Measurements from ENCODE around the gene BICDL2. TPM values are rescaled to one million over a fixed set of nuclear protein-coding genes. Genes with fewer than 3 reads are reported as not detected.
A peak's percentile ranks its signal among the peaks of the same experiment; 100 is the strongest.

BICDL2 gene
- total RNA-seq, 2 experiments from 2014 or later = 1.6 TPM

DNA sequence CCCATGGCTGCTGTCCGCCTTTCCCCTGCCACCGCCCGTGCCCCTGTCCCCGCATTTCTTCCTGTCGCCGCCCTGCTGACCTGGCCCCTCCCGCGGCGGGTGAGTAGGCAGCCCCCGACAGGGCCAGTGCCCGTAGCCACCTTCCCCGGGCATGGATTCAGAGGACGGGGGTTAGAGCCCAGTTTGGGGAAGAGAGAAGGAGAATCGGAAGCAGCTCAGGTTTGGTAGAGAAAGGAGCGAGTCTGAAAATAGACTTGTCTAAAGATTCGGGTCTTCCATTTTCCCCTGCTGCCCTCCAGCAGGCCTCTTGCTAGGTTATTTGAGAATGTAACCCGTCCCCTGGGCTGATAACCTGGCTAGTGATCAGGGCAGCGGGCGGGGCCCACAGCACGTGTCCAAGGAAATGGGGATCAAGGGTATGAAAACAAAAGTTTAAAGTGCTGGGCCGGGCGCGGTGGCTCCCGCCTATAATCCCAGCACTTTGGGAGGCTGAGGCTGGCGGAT is 31.9 kb downstream of the BICDL2 start:
- ATAC-seq (ENCODE audit: low read depth) (no peak), DNase-seq (no peak)
- no peak overlapping the region for H3K27ac Mint-ChIP-seq
- peaks cover 34% of the 10 kb centered on the region for H3K27me3 Mint-ChIP-seq
- H3K36me3 Mint-ChIP-seq = no peaks in the 10 kb centered on the region
- POLR2A ChIA-PET = interaction anchor here (1.1 to 1.9 kb wide), 3 partner anchors 15 to 53 kb away, joined by 4 to 9 read pairs (median 8); partner anchors contain the start of genes PKMYT1 and TNFRSF12A
- H3K4me3 Mint-ChIP-seq = peak overlapping the region; percentile 76
- H3K9me3 Mint-ChIP-seq = no peaks in the 10 kb centered on the region
- H3K4me1 Mint-ChIP-seq = peaks cover 21% of the 10 kb centered on the region

DNA sequence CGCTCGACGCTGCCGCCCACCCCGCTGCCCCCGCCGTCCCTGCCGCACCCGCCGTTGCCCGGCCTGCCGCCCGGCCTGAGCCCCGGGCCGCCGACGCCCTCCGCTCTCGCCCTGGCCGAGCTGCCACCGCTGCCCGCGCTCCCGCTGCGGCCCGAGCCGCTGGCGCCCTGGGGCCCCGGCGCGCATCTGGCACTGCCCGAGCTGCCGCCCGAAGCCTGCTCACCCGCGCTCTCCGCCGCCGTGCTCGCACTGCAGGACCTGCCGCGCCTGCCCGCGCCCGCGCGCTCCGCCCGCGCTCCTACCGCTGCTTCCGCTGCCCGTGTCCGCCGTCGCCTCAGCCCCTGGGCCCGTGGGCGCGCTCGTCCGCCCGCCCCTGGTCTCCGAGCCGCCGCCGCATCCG is 32.4 kb downstream of the BICDL2 start:
- Mint-ChIP-seq H3K36me3 (no peaks in the 10 kb centered on the region), H3K4me1 (peaks cover 21% of the 10 kb centered on the region), H3K9me3 (no peaks in the 10 kb centered on the region), H3K27me3 (peaks cover 34% of the 10 kb centered on the region), H3K4me3 (no peak overlapping the region), H3K27ac (no peak overlapping the region)
- DNase-seq (no peak), ATAC-seq (ENCODE audit: low read depth) (no peak)
- POLR2A ChIA-PET = interaction anchor here (0.9 to 1.9 kb wide), 7 partner anchors 16 to 113 kb away, joined by 3 to 12 read pairs (median 7); partner anchors contain the start of genes HCFC1R1, PKMYT1, THOC6 and TNFRSF12A

DNA sequence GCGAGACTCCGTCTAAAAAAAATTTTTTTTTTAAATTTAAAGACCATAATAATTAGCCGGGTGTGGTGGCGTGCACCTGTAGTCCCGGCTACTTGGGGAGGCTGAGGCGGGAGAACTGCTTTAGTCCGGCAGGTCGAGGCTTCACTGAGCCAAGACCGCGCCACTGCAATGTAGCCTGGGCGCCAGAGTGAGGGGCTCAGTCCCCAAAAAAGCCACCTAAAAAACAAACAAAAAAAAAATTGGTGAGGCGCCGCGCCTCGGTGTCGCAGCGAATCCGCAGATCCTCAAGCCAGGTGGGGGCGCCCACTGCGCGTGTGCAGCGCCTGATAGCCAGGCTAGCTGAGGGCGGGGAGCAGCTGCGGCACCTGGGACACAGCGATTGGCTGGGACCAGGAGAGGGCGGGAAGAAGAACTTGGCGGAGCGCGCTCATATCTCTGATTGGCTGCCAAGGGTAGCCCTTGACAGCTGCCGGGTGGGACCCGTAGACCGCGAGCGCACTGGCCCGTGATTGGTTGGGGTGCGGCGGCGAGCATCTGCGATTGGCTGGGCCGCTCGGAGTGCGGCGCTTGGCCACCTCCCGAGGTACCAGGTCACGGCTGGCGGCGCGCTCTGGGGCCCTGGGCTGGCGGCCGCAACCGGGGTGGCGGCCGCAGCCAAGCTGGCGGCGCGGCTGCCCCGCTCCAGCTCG is 33.0 kb downstream of the BICDL2 start:
- POLR2A ChIA-PET = interaction anchor here (0.9 to 1.9 kb wide), 6 partner anchors 16 to 113 kb away, joined by 3 to 12 read pairs (median 8); partner anchors contain the start of genes HCFC1R1, PKMYT1, THOC6 and TNFRSF12A
- H3K27me3 Mint-ChIP-seq = peaks cover 32% of the 10 kb centered on the region
- no peaks in the 10 kb centered on the region for H3K9me3 Mint-ChIP-seq
- DNase-seq (peak; percentile 93), ATAC-seq (ENCODE audit: low read depth) (peak; percentile 99)
- H3K4me3 Mint-ChIP-seq = peak overlapping the region; percentile 64
- peaks cover 19% of the 10 kb centered on the region for H3K4me1 Mint-ChIP-seq
- H3K27ac Mint-ChIP-seq = no peak overlapping the region
- H3K36me3 Mint-ChIP-seq = no peaks in the 10 kb centered on the region

DNA sequence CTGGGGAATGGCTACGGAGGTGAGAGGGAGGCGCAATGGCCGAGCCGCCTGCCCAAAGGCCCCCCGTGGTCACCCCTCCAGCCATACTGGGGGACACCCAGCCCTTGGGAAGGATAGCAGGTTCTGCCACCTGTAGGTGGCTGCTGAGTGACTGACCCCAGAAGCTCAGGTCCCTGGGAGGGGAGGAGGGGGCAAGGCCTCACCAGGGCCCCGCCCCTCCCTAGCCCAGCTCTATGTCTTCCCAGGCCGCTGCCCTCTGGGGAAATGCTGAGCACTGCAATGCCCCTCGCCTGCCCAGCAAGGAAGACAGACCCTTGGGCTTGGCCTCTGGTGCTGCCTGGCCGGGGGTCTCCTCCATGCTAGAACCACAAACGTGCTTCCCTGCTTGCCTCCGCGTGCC is 35.4 kb downstream of the BICDL2 start:
- Mint-ChIP-seq H3K4me3 (no peak overlapping the region), H3K36me3 (no peaks in the 10 kb centered on the region), H3K27ac (no peak overlapping the region), H3K27me3 (peaks cover 12% of the 10 kb centered on the region), H3K4me1 (peaks cover 3% of the 10 kb centered on the region), H3K9me3 (no peaks in the 10 kb centered on the region)
- DNase-seq (no peak), ATAC-seq (ENCODE audit: low read depth) (no peak)
- POLR2A ChIA-PET = no interaction called here

GRCh38 chr16:3000540-3000939 is 36.2 kb downstream of the BICDL2 start:
- peaks cover 3% of the 10 kb centered on the region for H3K4me1 Mint-ChIP-seq
- DNase-seq = no peak
- H3K36me3 Mint-ChIP-seq = no peaks in the 10 kb centered on the region
- H3K27me3 Mint-ChIP-seq = peaks cover 6% of the 10 kb centered on the region
- POLR2A ChIA-PET = interaction anchor here (0.6 to 0.9 kb wide), 2 partner anchors 23 to 545 kb away, joined by 3 read pairs; partner anchors contain the start of genes HCFC1R1 and THOC6
- no peaks in the 10 kb centered on the region for H3K9me3 Mint-ChIP-seq
- ATAC-seq (ENCODE audit: low read depth) = no peak
- H3K4me3 Mint-ChIP-seq = no peak overlapping the region
- H3K27ac Mint-ChIP-seq = no peak overlapping the region

GRCh38 chr16:2999929-3000328 is 36.8 kb downstream of the BICDL2 start:
- DNase-seq = no peak
- ATAC-seq (ENCODE audit: low read depth) = no peak
- Mint-ChIP-seq H3K27ac (no peak overlapping the region), H3K27me3 (peaks cover 3% of the 10 kb centered on the region), H3K4me3 (no peak overlapping the region), H3K36me3 (no peaks in the 10 kb centered on the region), H3K4me1 (peaks cover 2% of the 10 kb centered on the region), H3K9me3 (no peaks in the 10 kb centered on the region)
- POLR2A ChIA-PET = interaction anchor here (0.9 kb wide), 1 partner anchor 24 kb away, joined by 3 read pairs; the partner anchor contains the start of genes HCFC1R1 and THOC6

- H3K36me3 Mint-ChIP-seq = no peaks in the 10 kb centered on the region
- ATAC-seq (ENCODE audit: low read depth) (no peak), DNase-seq (no peak)
- H3K4me1 Mint-ChIP-seq = no peaks in the 10 kb centered on the region
- no peaks in the 10 kb centered on the region for H3K9me3 Mint-ChIP-seq
- H3K27me3 Mint-ChIP-seq = no peaks in the 10 kb centered on the region
- H3K27ac Mint-ChIP-seq = no peak overlapping the region
- POLR2A ChIA-PET = interaction anchor here (2.1 kb wide), 1 partner anchor 16 kb away, joined by 4 read pairs; the partner anchor contains the start of gene PKMYT1
- no peak overlapping the region for H3K4me3 Mint-ChIP-seq
Observed at GRCh38 chr16:2996298-2996697, 40.4 kb downstream of the BICDL2 start.

DNA sequence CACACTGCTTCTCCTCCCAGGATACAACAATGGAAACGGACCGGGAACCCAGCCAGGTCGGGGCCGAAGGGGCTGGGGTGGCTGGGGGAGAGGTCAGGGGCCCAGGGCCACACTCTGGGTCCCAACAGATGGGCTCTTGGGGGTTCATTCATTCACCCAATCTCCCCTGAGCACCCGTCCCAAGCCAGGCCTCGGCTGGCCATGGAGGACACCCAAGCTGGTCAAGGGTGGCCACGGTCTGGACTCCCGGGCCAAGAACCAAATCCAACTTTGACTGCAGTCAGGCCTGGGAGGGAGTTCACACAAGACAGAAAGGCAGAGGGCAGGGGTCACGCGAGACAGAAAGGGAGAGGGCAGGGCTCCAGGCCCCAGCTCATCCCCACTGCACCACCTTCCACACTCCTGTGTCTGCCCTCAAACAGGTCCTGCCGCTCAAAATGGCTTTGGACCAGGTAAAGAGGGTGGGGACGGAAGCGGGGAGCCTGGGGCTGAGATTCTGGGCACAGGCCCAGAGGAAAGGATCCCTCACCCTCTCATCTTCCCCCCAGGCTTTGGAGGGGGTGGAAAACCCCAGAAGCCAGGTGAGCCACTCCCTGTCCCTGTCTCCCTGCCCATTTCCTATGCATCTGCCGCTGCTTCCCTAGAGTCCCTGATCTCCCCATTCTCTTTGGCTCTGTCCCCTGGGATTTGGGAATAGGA is 44.2 kb downstream of the BICDL2 start:
- H3K27me3 Mint-ChIP-seq = peaks cover 4% of the 10 kb centered on the region
- no peaks in the 10 kb centered on the region for H3K9me3 Mint-ChIP-seq
- no peak overlapping the region for H3K27ac Mint-ChIP-seq
- H3K4me3 Mint-ChIP-seq = no peak overlapping the region
- ATAC-seq (ENCODE audit: low read depth) = no peak
- POLR2A ChIA-PET = no interaction called here
- H3K4me1 Mint-ChIP-seq = no peaks in the 10 kb centered on the region
- no peaks in the 10 kb centered on the region for H3K36me3 Mint-ChIP-seq
- no peak for DNase-seq

- H3K4me3 Mint-ChIP-seq = no peak overlapping the region
- no peak for ATAC-seq (ENCODE audit: low read depth)
- H3K9me3 Mint-ChIP-seq = no peaks in the 10 kb centered on the region
- DNase-seq = no peak
- no peaks in the 10 kb centered on the region for H3K4me1 Mint-ChIP-seq
- POLR2A ChIA-PET = interaction anchor here (1.2 kb wide), 1 partner anchor 11 kb away, joined by 4 read pairs; no protein-coding TSS in a partner anchor
- no peaks in the 10 kb centered on the region for H3K36me3 Mint-ChIP-seq
- peaks cover 4% of the 10 kb centered on the region for H3K27me3 Mint-ChIP-seq
- H3K27ac Mint-ChIP-seq = no peak overlapping the region
Observed at GRCh38 chr16:2991566-2992261, 45.0 kb downstream of the BICDL2 start.

DNA sequence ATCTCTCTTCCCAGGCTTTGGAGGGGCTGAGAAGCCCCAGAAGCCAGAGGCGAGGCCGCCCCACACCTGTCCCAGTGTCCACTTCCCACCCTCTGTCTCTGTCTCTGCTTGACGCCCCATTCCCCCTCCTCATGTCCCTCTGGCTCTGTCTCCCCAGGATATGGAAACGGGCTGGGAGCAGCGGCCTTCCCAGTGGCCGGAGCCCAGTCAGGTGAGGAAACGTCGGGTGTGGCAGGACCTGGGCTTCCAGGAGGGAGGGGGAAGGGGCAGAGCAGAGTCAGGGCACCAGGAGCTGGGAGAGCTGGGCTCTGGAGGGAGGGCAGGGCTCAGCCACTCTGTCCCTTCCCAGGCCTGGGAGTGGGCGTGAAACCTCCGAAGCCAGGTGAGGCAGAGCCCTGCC is 45.9 kb downstream of the BICDL2 start:
- DNase-seq (no peak), ATAC-seq (ENCODE audit: low read depth) (no peak)
- H3K9me3 Mint-ChIP-seq = no peaks in the 10 kb centered on the region
- no peak overlapping the region for H3K4me3 Mint-ChIP-seq
- H3K4me1 Mint-ChIP-seq = no peaks in the 10 kb centered on the region
- POLR2A ChIA-PET = interaction anchor here (1.2 kb wide), 1 partner anchor 10 kb away, joined by 4 read pairs; no protein-coding TSS in a partner anchor
- peaks cover 4% of the 10 kb centered on the region for H3K27me3 Mint-ChIP-seq
- no peak overlapping the region for H3K27ac Mint-ChIP-seq
- no peaks in the 10 kb centered on the region for H3K36me3 Mint-ChIP-seq

GRCh38 chr16:2988590-2989099 is 48.1 kb downstream of the BICDL2 start:
- peaks cover 7% of the 10 kb centered on the region for H3K27me3 Mint-ChIP-seq
- H3K4me1 Mint-ChIP-seq = peaks cover 4% of the 10 kb centered on the region
- DNase-seq (no peak), ATAC-seq (ENCODE audit: low read depth) (no peak)
- H3K4me3 Mint-ChIP-seq = no peak overlapping the region
- POLR2A ChIA-PET = no interaction called here
- no peaks in the 10 kb centered on the region for H3K36me3 Mint-ChIP-seq
- no peak overlapping the region for H3K27ac Mint-ChIP-seq
- H3K9me3 Mint-ChIP-seq = no peaks in the 10 kb centered on the region

GRCh38 chr16:2987833-2988232 is 48.9 kb downstream of the BICDL2 start:
- peaks cover 10% of the 10 kb centered on the region for H3K27me3 Mint-ChIP-seq
- POLR2A ChIA-PET = no interaction called here
- H3K27ac Mint-ChIP-seq = no peak overlapping the region
- H3K4me1 Mint-ChIP-seq = peaks cover 4% of the 10 kb centered on the region
- no peaks in the 10 kb centered on the region for H3K9me3 Mint-ChIP-seq
- DNase-seq (no peak), ATAC-seq (ENCODE audit: low read depth) (no peak)
- H3K4me3 Mint-ChIP-seq = no peak overlapping the region
- H3K36me3 Mint-ChIP-seq = no peaks in the 10 kb centered on the region

DNA sequence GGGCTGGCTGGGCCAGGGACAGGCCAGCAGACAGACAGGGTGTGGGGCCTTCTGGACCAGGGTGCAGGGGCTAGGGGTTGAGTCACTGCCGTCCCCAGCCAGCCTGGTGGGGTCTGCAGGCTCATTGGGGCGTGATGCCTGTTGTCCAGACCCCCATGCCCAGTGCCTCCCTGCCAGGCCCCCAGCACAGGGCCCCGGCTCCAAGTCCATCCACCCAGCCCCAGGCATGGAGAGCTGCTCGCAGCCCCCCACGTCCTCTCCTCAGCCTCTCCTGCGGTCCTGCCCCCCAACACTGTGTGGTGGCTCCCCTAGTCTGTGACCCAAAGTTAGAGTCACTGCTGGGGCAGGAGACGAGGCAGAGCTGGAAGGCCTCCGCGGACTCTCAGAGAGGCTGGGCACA is 49.5 kb downstream of the BICDL2 start:
- POLR2A ChIA-PET = no interaction called here

More for the DNA sequence above, 49.5 kb downstream of the BICDL2 start:
- no peak overlapping the region for H3K27ac Mint-ChIP-seq
- ATAC-seq (ENCODE audit: low read depth) (no peak), DNase-seq (no peak)
- peaks cover 10% of the 10 kb centered on the region for H3K27me3 Mint-ChIP-seq
- H3K9me3 Mint-ChIP-seq = no peaks in the 10 kb centered on the region
- H3K4me3 Mint-ChIP-seq = no peak overlapping the region
- H3K36me3 Mint-ChIP-seq = no peaks in the 10 kb centered on the region
- peaks cover 4% of the 10 kb centered on the region for H3K4me1 Mint-ChIP-seq

Measured in activated naive CD8-positive, alpha-beta T cell treated with anti-CD3 and anti-CD28 coated beads, Interleukin-2, amount 10 ng/mL, durations not matched to agents 7 days and 5 days (primary cell).